Upper lobe of left lung (tissue), 6 donors: Measurements from ENCODE around the gene ST6GALNAC3. TPM values are rescaled to one million over a fixed set of nuclear protein-coding genes. Genes with fewer than 3 reads are reported as not detected.

Experiments
- ATAC-seq, 2 donors: fragments of 200-7000 bp; cut with Tn5 transposase; one replicate each; pipeline ENCODE4 v1.9.1; 2022; ENCODE audit warnings: mild to moderate bottlenecking in 2 of 2, moderate library complexity in 2 of 2; ENCODE audit not compliant: low FRiP score in 2 of 2
- DNase-seq, 2 donors: peaks; one replicate each; pipeline ENCODE4 v3.0.0-alpha.2; 2019 to 2020
- H3K27ac ChIP-seq, 4 donors: fragments of 200-600 bp; sonication (generic); one replicate each; pipeline ENCODE4 v1.5.1; 2016 to 2019
- H3K27me3 ChIP-seq, 4 donors: fragments of 200-600 bp; sonication (generic); one replicate each; pipeline ENCODE4 v1.5.1; 2017 to 2019
- H3K36me3 ChIP-seq, 4 donors: fragments of 200-600 bp; sonication (generic); one replicate each; pipeline ENCODE4 v1.5.1; 2016 to 2019
- H3K4me1 ChIP-seq, 4 donors: fragments of 200-600 bp; sonication (generic); one replicate each; pipeline ENCODE4 v1.5.1; 2018 to 2019
- H3K4me3 ChIP-seq, 4 donors: fragments of 200-600 bp; sonication (generic); one replicate each; pipeline ENCODE4 v1.5.1; 2017 to 2019; ENCODE audit warnings: mild to moderate bottlenecking in 2 of 4, moderate library complexity in 1 of 4
- H3K9me3 ChIP-seq, 4 donors: fragments of 200-600 bp; sonication (generic); one replicate each; pipeline ENCODE4 v1.5.1; 2018 to 2019
- EP300 ChIP-seq, 4 donors: sonication (generic); formaldehyde crosslinking; IDR thresholded peaks; one replicate each; pipeline ENCODE4 v1.5.1; 2017; ENCODE audit warnings: antibody characterized with exemption in 4 of 4, control low read depth in 2 of 4
- POLR2A ChIP-seq, 4 donors: fragments of 450-650 bp; IDR thresholded peaks; one replicate each; pipeline ENCODE4 v1.5.1; 2016 to 2017; ENCODE audit warnings: antibody characterized with exemption in 4 of 4, mild to moderate bottlenecking in 2 of 4
- POLR2AphosphoS5 ChIP-seq, 2 donors: sonication (generic); formaldehyde crosslinking; IDR thresholded peaks; one replicate each; pipeline ENCODE4 v1.5.1; 2017; ENCODE audit warnings: antibody characterized with exemption in 2 of 2
- WGBS, 2 donors: methylation state at CpG; one replicate each; pipeline ENCODE4 v1.1.5; 2017 to 2018; 5-methylcytosine and 5-hydroxymethylcytosine counted together
- total RNA-seq, 6 donors: library from RNA; depleted of rRNA in 4 of 6; stranded (reverse); fragments of >200 nt in 4 of 6; gene quantifications; one replicate each; pipeline versions ENCODE4 v1.1.0 to v1.2.1, GENCODE V29; 2016 to 2021
- TF ChIP-seq, protein P1 (sequence below), 6 experiments: fragments of 450-650 bp in 4 of 6; fragments of 200-600 bp in 2 of 6; sonication (generic) in 2 of 6; IDR thresholded peaks; one replicate each; pipeline ENCODE4 v1.5.1; 2016 to 2019; ENCODE audit warnings: antibody characterized with exemption in 6 of 6
- donor health status: DM: no; HTN: no; CAD: no; lungs with moderate emphysema.
- donor health status: DM: no; HTN: yes; CAD: no; lungs with severe emphysema.

ST6GALNAC3 gene
- total RNA-seq, 6 donors from 2014 or later, result 5.8 to 13.1 (median 11.3) TPM

DNA sequence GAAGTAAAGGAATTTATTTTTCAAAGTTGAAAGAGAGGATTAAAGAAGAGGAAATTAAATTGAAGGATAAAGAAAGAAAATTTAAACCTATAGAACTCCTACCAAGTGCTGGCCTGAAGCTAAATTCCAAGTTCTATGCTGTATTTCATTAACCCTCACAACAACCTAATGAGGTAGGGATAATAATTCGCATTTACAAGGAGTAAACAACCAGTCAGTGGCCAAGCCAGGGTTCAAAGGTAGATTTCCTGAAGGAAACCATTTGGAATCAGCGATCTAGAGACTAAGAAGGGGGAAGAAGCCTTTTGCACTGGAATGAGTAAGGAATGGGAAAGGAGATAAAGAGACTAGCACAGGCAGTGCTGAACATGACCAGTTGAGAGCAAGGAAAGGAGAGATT lies 526.9 kb downstream of the ST6GALNAC3 start:
- no peaks in the 10 kb centered on the region for H3K27me3 ChIP-seq
- no peak overlapping the region for H3K4me3 ChIP-seq
- WGBS, 2 donors, result 76 to 81% methylated on average over 2 of the region's 2 CpGs
- no peaks in the 10 kb centered on the region for H3K4me1 ChIP-seq
- DNase-seq, result no peak
- H3K27ac ChIP-seq, result no peak overlapping the region
- no peaks in the 10 kb centered on the region for H3K9me3 ChIP-seq
- TF ChIP-seq POLR2A (IDR thresholded peaks at IDR 0.05) (no peak), EP300 (IDR thresholded peaks at IDR 0.05) (no peak), POLR2AphosphoS5 (IDR thresholded peaks at IDR 0.05) (no peak)
- TF ChIP-seq, protein P1, sequence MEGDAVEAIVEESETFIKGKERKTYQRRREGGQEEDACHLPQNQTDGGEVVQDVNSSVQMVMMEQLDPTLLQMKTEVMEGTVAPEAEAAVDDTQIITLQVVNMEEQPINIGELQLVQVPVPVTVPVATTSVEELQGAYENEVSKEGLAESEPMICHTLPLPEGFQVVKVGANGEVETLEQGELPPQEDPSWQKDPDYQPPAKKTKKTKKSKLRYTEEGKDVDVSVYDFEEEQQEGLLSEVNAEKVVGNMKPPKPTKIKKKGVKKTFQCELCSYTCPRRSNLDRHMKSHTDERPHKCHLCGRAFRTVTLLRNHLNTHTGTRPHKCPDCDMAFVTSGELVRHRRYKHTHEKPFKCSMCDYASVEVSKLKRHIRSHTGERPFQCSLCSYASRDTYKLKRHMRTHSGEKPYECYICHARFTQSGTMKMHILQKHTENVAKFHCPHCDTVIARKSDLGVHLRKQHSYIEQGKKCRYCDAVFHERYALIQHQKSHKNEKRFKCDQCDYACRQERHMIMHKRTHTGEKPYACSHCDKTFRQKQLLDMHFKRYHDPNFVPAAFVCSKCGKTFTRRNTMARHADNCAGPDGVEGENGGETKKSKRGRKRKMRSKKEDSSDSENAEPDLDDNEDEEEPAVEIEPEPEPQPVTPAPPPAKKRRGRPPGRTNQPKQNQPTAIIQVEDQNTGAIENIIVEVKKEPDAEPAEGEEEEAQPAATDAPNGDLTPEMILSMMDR (IDR thresholded peaks at IDR 0.05), result no peak
- H3K36me3 ChIP-seq, result no peaks in the 10 kb centered on the region
- no peak for ATAC-seq

DNA sequence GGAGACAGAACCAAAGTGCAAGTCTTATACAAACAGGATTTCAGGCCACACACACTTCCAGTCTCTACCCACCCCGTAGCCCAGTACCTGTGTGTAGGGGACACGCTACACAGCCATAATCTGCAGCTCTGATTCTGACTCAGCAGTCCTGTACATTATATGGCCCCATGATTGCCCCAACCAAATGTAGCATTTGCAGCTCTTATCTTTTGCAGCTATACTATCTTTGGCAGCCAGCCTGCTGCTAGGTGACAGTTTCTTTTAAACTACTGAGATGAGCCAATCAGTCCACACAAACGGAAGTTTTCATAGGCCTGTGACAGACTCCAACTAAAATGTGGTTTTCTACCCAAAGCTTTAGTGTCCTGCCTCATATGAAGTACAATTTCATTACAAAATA lies 533.2 kb downstream of the ST6GALNAC3 start:
- Histone ChIP-seq H3K27ac (no peak overlapping the region), H3K4me1 (no peaks in the 10 kb centered on the region), H3K27me3 (no peaks in the 10 kb centered on the region), H3K9me3 (no peaks in the 10 kb centered on the region), H3K4me3 (no peak overlapping the region), H3K36me3 (no peaks in the 10 kb centered on the region)
- WGBS, 2 donors, result 81 to 82% methylated on average over 3 of the region's 3 CpGs
- no peak for TF ChIP-seq POLR2A (IDR thresholded peaks at IDR 0.05)
- TF ChIP-seq, protein P1 (IDR thresholded peaks at IDR 0.05), result no peak
- no peak for TF ChIP-seq POLR2AphosphoS5 (IDR thresholded peaks at IDR 0.05)
- TF ChIP-seq EP300 (IDR thresholded peaks at IDR 0.05), result no peak
- no peak for DNase-seq
- no peak for ATAC-seq

DNA sequence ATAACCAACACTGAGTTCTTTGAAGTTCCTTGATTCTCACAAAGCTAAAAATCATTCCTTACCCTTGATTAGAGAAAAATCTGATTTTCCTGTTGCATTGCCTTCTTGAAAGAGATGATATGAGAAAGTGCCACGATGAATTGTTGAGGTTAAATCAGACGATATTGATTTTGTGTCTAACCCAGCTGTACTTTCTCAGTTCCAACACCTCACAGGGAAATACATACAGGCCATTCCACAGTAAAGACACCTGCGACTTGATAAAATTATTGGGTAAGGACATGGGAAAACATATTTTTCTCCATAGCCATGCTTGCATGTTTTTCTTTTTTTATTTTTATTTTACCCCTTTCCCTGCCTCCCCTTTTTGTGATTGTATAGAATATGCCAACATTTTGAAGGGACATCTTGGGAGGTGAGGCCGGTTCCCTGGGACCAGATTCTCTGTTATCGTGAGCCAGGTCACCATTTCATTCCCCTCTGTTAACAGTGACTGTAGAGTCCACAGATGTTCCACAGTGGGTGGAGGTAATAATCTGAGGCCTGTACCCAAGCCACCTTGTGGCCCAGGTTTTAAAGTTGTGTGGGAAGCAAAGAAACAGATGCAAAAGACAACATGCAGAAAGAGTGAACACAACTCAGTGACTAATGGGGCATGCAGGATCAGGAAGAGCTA lies 537.4 kb downstream of the ST6GALNAC3 start:
- no peaks in the 10 kb centered on the region for H3K36me3 ChIP-seq
- H3K9me3 ChIP-seq, result no peaks in the 10 kb centered on the region
- H3K27me3 ChIP-seq, result no peaks in the 10 kb centered on the region
- H3K27ac ChIP-seq, result no peak overlapping the region
- no peaks in the 10 kb centered on the region for H3K4me1 ChIP-seq
- no peak for DNase-seq
- TF ChIP-seq POLR2A (IDR thresholded peaks at IDR 0.05) (no peak), POLR2AphosphoS5 (IDR thresholded peaks at IDR 0.05) (no peak), EP300 (IDR thresholded peaks at IDR 0.05) (no peak)
- TF ChIP-seq, protein P1 (IDR thresholded peaks at IDR 0.05), result no peak
- no peak overlapping the region for H3K4me3 ChIP-seq
- 94 to 96% methylated on average over 5 of the region's 5 CpGs for WGBS, 2 donors
- ATAC-seq, result no peak

DNA sequence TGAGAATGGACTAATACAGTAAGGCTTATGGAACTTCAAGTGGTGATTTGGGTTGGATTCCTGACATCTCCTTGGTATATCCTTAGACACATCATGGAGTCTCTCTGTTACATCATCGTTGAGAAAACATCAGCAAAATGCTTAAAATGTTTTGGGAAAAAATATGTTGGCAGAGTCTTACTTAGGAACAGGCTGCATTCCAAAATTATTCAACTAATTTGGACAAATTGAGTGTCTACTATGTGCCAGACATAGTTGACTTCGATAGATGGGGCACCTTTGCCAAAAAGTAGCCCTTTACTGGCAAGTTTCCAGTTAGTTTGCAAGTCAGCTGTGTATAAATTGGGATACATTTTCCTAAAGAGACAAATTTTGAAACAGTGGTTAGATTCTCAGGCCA lies 539.3 kb downstream of the ST6GALNAC3 start:
- H3K36me3 ChIP-seq, result no peaks in the 10 kb centered on the region
- WGBS, 2 donors, result 48 to 66% methylated on average over 2 of the region's 2 CpGs
- H3K4me3 ChIP-seq, result no peak overlapping the region
- ATAC-seq, result no peak
- no peaks in the 10 kb centered on the region for H3K27me3 ChIP-seq
- H3K4me1 ChIP-seq, result no peaks in the 10 kb centered on the region
- TF ChIP-seq, protein P1 (IDR thresholded peaks at IDR 0.05), result no peak
- no peak for TF ChIP-seq POLR2AphosphoS5 (IDR thresholded peaks at IDR 0.05)
- no peak for TF ChIP-seq POLR2A (IDR thresholded peaks at IDR 0.05)
- no peak for TF ChIP-seq EP300 (IDR thresholded peaks at IDR 0.05)
- H3K27ac ChIP-seq, result no peak overlapping the region
- H3K9me3 ChIP-seq, result no peaks in the 10 kb centered on the region
- no peak for DNase-seq
